DMS114 treated with DMSO at 0.1 percent for 48 hours (cell line): ENCODE measurements around the gene PANK1.
"Not testable (repeated sequence)": the region's sequence is repeated elsewhere in the genome, so short reads cannot be mapped to it uniquely, and the experiment has no call there.

Experiments used
- DNase-seq: peaks from one replicate; lab custom pipeline; 2025; ENCODE audit not compliant: unreplicated experiment; lab: John Stamatoyannopoulos, UW

PANK1 gene

DNA sequence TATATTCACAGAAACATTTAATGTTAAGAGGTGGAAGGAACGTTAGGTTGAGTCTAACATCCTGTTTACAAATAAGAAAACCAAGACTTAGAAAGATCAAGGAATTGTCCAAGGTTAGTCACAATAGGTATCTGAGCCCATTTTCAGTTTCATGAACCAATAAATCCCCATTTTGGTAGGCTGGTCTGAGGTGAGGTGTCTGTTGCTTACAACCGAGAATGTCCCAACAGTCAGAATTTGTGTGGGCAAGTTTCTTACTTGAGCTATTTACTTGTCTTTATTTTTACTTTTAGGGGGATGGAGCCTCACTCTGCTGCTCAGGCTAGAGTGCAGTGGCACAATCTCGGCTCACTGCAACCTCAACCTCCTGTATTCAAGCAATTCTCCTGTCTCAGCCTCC is 23.6 kb downstream of the PANK1 start:
- no peak for DNase-seq

DNA sequence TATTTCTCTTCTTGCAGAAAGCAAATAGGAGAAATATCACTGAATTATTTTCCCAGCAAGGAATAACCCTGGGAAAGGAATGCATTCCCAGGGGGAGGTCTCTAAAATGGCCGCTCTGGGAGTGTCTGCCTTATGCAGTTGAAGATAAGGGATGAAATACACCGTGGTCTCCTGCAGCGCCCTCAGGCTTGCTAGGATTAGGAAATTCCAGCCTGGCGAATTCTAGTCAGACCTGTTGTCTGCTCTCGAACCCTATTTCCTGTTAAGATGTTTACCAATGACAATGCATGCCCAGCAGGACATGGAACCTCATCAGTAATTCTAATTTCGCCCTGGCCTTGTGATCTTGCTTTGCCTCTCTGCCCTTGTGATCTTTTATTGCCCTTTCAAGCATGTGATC is 24.7 kb downstream of the PANK1 start:
- DNase-seq = not testable (repeated sequence)

DNA sequence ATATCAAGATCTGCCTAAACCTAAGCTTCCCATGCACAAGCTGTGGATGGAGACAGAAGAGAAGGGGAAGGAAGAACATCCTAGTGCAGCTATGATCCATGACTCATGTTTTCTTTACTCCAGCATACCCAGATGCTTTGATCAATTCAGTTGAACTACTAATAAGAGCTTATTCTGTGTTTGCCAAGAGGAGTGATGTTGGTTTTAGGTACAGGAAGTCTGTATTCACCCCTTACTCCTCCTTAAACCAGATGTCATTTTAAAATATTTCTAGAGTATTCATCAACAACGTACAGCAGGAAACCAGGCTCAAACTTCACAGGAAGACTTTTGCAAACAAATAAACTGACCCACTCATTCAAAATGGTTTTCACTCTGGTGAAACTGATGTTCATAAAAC is 29.2 kb downstream of the PANK1 start:
- DNase-seq = no peak

DNA sequence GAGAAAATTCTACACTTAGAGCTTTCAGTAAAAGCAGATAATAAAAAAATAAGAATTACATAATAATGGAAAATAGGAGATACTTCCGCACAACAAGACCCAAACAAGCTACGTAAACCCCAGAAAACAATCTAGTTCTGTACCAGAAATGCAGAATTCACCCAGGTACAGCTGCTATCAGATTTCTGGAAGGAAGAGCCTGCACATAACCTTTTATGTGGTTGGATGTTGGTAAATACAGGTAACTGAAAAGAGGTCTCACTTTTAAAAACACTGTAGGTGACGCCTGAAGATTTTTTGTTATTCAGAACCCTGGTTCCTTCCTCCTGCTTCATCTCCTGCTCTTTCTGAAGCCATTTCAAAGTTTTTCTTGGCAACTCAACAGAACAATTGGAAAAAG is 29.9 kb downstream of the PANK1 start:
- no peak for DNase-seq

DNA sequence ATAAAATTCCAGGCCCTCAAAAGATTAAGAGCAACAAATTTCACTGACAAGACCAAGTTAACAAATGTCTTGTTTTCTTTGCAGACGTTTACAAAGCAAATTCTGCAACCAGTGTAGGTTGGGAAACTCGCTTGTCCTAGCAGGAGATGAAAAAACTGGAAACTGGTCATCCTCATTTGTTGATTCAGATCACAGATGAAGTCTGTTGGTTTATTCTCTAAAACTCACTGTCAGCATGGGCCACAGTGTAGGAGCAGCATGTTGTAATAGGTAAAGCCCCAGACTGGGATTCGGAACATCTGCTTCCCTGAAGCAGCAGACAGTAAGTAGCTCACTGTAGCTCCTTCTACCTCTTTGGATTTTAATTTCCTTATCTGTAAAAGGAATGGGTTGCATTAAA is 31.5 kb downstream of the PANK1 start:
- DNase-seq = no peak

DNA sequence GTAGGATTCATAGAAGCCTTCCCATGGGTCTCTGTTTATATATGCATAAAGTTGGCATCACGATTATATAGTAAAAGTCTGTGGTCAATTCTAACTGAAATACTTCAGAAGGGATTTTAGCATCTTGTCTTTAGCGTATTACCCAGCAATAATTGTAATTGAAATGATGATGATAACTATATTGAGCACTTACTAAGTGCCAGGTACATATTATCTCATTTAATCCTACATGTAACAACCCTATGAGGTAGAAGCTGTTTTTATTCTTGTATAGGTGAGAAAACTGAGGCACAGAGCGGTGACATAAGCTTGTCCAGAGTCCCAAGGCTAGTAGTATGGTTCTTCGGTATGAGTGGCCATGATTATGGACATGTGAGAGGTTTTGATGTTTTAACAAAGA is 33.8 kb downstream of the PANK1 start:
- no peak for DNase-seq

DNA sequence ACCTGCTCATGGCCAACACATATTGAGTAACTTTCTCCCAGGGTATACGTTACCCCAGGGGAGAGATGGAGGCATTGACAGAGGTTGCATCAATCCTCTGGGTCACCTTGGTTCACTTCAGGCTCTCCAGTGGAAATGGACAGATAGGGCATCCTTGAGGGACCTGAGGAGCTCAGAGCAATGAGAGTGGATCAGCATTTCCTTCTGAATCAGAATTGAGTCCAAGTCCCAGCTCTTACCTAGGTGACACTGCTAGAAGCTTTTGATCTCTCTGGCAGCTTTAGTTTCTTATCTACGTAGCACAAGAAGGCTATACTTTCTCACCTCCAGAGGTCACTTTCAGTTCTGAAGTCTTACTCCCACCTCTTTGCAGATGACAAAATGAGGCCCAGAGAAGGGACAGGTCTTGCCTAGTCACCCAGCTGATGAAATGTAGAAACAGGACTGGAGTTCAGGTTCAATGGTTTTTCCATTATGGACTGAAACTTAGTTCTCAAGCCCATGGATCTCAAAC is 35.2 kb downstream of the PANK1 start:
- DNase-seq = no peak

DNA sequence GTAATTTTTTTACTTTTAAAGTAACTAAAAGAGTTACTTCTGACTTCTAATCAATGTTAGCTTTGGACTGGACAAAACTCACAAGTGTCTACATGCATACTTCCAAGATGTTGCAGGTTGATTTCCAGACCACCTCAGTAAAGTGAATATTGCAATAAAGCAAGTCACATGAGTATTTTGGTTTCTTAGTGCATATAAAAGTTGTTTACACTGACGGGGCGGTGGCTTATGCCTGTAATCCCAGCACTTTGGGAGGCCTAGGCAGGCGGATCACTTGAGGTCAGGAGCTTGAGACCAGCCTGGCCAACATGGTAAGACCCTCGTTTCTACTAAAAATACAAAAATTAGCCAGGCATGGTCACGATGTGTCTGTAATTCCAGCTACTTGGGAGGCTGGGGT is 40.8 kb downstream of the PANK1 start:
- DNase-seq = no peak

DNA sequence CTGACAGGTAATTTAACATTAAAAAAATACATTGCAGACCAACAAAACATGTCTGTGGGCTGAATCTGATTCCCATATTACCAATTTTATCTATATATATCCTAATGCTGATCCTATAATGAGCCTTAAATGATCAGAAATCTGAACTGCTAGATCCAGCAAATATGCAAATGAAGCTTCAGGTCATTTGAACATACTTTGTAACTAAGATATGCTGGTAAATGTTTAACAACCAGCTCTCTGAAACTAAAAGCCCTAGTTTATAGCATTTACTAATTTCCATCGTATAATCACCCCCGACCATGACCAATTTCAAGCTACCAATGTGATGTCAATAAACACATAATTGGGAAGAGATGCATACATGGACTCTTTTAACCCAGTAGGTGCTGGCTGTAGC is 42.1 kb downstream of the PANK1 start:
- no peak for DNase-seq

DNA sequence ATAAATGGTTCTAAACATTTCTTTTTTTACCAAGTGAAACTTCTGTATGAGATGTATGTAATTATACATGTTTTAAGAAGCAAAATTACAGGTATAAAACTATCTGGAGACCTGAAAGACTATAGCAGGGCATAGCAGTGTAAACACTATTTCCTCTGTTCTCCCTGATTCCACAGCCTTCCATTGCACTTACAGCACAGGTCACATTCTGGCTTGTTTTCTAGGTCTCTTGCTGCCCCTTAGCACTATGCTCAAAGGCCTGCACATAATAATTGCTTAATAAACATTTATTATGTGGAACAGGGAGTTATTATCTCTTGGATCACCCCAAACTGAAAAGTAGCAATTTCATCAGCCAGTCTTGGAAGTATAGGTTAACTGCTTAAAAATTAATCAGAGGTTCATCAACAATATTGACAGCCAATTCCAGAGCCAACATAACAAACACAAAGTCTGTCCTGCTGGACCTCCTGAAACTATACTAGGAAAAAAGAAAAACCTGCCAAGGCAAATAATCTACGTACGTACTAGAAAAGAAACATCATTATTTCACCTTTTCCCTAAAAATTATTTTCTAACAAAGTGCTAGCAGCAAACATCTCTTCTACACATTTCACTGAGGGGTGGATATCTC is 43.2 kb downstream of the PANK1 start:
- no peak for DNase-seq

DNA sequence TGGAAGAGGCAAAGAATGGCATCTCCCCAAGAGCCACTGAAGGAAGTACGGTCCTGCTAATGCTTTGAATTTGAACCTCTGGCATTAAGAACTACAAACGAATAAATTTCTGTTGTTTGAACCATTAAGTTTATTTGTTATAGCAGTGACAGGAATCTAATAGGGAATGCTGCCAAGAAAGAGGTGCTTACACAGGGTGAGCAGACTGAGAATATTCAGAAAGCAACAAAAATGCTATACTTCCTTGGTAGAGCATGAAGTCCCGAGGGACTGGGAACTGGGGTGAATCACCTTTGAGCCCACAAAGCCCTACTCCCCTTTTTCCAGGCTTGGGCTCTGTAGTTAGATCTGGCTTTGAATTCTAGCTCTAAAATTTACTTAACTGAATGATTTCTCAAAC is 45.0 kb downstream of the PANK1 start:
- no peak for DNase-seq

DNA sequence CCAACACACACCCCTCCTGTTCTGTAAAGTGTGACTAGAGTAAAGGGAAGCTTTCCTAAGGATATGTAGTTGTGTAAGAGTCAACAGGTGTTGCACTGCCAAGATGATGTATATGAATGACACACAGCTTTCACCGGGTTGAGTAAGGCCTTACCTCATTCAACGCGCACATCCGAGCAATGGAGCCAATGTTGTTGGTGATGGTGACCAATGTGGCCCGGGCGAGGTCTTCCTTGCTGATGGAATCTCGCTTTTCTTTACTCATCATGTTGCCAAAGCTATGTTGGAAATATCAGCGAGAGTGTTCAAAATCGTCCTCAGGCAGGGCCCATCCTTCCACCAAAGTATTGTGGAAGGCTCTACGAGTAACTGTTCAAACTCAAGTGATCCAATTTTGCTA is 52.0 kb downstream of the PANK1 start:
- no peak for DNase-seq

DNA sequence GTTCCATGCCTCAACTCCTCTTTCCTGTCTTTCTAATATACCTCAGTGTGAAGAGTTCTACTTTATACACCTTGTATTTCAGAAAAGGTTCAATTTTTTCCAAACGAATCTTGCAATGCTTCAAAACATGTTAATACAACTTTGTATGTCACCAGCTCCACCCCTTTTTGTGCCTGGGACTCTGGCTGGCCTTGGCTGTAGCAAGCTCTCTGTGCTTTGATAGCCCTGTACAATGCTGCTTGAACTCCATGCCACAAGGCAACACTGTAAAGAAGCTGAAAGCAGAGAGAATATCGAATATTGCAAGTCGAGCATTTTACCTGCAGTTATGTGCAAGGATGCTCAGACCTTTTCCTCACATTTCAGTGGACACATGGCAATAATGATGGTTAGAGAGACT is 52.5 kb downstream of the PANK1 start:
- DNase-seq = no peak

DNA sequence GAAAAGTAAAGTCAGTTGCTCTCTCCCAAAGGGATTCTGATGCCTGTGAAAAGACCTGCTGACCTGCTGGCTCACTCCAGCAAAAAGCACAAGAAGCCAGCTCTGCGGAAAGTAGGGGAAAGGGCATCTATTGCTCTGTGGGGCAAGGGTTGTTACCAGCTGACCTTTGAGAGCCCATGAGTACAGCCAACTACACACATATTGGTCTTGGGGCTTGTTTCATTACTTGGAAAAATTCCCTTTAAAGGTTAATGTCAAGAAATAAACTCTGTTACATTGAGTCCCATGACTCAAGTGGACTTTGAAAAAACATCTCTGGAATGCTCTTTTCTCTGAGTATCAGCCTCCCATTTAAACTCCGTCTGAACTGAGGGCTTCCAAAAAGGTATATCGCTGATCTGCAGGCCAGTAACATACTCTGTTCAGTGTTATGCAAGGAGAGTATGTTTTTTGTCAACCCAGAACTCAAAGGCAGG is 53.2 kb downstream of the PANK1 start:
- DNase-seq = no peak

DNA sequence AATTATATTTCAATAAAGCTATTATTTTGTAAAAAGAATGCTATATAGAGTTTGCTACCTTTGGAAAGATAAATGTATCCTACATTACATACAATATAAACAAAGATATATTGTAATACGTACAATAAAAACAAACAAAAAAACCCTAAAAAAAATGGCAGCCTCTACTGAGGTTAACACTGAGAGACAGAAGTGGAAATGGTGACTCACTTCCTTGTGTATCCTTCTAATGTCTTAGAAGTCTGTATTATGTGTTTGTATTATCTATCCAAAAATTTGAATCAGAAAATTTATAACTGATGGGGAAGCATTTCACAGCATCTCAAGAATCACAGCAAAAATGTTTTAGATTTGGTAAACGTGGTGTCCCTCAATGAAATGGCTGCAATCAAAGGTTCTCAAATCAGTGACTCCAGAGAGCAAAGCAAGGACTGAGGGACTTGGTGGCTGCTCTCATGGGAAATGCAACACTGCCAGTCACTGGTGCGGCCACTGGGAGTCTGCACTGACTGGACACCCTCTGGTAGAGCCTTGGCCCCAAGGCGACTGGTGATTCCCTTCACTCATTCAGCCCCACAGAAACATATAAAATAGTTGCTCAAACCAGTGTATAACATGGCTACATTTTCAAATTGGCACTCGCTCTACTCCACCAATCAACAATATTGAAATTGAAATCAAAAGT is 53.8 kb downstream of the PANK1 start:
- DNase-seq = no peak

DNA sequence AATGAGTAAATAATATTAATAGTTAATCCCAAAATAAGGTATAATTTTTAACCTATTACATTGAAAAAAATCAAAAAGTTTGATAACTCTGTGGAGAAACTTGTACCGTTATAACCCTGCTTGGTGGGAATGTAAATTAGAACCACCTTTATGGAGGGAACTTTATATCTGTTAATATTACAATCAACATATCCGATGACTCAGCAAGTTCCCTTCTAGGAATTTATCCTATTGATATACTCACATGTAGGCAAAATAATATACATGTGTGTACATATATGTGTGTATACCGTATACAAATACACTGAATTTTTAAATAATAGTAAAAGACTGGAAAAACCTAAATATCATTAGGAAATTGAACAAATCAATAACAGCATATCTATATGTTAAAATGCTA is 54.7 kb downstream of the PANK1 start:
- DNase-seq = no peak

DNA sequence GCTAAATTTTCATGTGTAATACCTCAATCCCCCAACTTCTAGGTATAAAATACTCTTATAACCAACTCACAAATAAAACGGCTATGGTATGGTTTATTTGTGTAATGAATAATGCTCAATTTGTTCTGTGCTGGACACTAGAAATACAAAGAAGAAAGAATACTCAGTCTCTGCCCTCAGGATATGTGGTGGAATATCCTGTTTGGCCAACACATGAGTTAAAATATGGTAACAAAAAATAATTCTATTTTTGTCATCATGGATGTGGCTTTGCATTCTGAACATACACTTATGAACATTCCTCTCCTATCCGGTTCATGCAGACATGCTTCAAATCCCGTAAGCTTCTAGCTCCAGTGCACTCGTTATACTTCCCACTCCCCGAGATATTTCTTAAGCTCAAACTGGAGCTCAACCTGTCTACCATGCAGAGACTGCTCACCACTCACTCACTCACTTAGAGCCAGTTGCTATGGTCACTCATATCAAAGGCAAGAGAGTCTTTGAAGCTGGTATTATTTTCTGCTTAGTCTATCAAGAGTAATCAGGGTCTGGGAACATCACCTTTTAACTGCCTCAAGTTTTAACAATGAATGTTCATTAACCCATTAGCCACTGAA is 55.8 kb downstream of the PANK1 start:
- DNase-seq = no peak

DNA sequence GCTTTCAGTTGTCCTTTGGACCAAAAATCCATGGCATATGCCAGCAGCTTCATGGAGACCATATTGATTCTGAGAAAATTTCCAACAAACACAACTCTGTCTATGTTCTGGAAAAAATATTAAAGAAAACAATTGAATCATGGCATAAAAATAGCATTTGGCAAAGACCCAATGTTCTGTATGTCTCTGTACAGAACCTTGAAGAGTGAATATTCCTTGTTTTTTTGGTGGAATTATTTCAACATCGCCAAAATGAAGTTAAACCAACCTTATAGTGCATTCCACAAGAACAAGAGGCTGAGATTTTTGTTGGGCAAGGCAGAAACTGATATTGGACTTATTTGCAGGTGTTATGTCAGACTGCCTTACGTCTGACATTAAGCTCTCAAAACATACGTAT is 56.4 kb downstream of the PANK1 start:
- DNase-seq = no peak

DNA sequence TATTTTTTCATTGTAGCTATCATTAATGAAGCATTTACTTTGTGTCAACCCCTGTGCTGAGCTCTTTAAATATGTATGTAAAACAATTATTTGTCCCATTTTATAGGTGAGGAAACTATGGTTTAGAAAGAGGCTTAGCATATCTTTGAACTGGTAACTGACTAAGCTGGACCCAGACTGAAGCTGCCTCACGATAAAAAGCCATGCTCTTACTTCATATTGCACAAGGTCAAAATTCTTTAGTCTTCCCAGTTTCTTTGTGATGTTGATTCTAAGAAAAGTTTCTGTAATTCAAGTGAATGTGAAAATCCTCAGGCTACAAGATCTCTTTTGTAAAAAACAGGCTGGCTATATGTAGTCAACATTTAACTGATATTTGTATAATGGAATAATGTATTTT is 63.0 kb downstream of the PANK1 start:
- no peak for DNase-seq

DNA sequence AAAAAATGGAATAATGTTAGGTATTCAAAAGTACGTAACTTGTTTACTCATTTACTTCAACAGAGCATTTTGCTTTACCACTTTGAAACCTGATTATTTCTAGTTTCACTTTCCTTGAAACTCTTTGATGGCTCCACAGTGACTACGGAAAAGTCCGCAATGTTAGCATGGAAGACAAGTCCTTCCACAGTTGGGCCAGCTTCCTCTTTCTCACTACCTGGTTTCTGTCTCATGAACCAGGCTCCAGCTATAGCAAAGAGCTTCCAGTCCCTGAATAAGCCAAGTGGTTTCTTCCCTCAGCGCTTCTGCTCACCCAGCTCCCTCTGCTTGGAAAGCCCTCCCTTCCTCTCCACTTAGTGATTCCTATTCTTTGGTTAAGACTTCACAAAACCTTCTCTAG is 64.8 kb downstream of the PANK1 start:
- DNase-seq = no peak

DNA sequence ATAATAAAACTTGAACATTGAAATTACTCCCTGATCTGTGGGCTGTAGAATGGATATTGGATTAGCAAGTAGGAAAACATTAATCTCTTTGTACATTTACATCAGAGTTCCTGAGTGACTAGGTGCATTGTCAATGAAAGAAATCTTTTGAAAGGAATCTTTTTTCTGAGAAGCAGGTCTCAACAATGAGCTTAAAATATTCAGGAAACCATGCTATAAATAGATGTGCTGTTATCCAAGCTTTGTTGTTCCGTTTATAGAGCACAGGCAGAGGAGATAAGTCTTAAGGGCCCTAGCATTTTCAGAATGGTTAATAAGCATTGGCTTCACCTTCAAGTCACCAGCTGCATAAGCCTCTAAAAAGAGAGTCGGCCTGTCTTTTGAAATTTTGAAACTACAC is 68.3 kb downstream of the PANK1 start:
- no peak for DNase-seq

DNA sequence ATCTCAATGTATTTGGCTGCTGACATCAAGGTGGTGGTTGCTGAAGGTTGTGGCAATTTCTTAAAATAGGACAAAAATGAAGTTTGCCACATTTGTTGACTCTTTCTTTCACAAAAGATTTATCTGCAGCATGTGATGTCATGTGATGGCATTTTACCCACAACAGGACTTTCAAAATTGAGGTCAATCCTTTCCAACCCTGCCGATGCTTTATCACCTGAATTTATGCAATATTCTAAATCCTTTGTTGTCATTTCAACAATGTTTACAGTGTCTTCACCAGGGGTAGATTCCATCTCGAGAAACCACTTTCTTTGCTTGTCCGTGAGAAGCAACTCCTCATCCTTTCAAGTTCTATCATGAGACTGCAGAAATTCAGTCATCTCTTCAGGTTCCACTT is 69.0 kb downstream of the PANK1 start:
- no peak for DNase-seq
